Activated CD8-positive, alpha-beta memory T cell treated with anti-CD3 and anti-CD28 coated beads for 1 hour (primary cell): Measurements from ENCODE around the gene RIN1.
"Not testable (repeated sequence)": the region's sequence is repeated elsewhere in the genome, so short reads cannot be mapped to it uniquely, and the experiment has no call there.

ENCODE experiments used
- DNase-seq, 2 donors: peaks; one replicate each; pipeline ENCODE4 v3.0.0-alpha.2; 2020; ENCODE audit warnings: low read depth in 1 of 2; ENCODE audit errors: extremely low read depth in 1 of 2

RIN1 gene

GRCh38 chr11:66361502-66361941, 25.3 kb upstream of the RIN1 start:
- DNase-seq: no peak

GRCh38 chr11:66360406-66361073, 24.3 kb upstream of the RIN1 start:
- no peak for DNase-seq

GRCh38 chr11:66359662-66360087, 23.4 kb upstream of the RIN1 start:
- DNase-seq: no peak

- DNase-seq: not testable (repeated sequence)
Measured at GRCh38 chr11:66350560-66351235, 14.5 kb upstream of the RIN1 start.

DNA sequence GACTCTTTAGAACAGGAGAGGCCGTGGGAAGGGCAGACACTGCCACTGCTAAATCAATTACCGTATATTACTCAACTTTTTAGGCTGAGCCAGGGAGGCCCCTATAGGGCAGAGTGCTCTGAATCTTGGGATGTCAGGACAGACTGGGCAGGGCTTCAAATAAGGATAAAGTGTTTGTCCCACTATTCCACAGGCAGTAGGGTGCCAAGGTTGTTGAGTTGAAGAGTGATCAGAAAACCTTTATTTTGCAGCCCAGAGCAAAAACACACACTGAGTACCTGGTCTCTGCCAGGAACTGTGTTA, 12.8 kb upstream of the RIN1 start:
- no peak for DNase-seq

DNA sequence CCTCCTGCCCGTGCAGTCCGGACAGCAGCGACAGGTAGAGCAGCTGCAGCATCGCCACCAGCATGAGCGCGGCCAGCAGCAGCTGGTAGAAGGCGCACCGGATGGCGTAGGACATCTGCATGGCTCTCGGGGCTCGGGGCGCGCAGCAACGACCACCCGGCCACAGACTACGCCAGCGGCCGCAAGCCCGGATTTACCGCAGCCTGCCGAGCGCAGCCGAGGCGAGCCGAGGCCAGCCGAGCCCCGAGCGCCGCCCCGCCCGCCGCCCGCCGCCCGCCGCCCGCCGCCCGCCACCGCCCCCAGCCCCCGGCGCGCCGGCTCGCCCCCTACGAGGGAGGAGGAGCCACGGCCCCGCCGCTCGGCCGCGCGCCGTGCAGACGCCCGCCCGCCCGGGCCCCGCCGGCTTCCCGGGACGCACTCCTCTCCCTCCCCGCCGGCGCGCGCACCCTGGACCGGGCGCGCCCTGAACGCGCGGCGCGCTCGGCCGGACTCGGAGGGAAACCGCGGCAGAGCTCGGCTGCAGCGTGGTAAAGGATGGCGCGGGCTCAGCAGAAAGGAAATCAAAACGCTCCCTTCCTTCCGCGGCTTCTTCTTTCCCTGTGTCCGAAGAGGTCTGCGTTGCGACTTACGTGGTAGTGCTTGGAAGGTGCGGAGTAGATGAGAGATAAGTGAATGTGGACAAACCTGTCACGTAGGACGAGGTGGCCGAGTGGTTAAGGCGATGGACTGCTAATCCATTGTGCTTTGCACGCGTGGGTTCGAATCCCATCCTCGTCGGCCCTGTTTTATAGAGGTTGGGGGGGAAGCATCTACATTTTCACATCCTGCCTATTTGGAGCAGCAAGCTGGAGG, 11.4 kb upstream of the RIN1 start, which contains the start of gene B4GAT1:
Gene B4GAT1, minus strand, starts transcription at position 205 of the 852 bp plus-strand sequence. Its CDS starts 84 bp downstream, at position 121.
- DNase-seq: peak; percentile 48 to 57

GRCh38 chr11:66346476-66347424, 10.5 kb upstream of the RIN1 start:
- DNase-seq: no peak

DNA sequence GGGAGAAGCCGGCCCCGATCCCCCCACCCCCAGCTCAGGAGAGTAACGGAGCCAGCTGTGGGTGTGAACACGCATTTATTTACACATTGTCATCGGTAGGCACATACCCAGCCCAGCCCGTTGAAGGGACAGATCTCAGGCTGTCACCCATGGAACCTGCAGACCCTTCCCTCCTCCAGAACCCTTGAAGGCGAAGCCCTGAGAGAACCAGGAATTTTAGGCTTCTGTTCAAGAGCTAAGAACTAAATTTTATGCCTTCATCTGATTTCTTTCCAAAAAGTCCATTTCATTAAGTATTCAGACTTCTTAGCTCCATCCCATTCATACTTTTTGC, 9.0 kb upstream of the RIN1 start:
- DNase-seq: no peak

GRCh38 chr11:66344550-66345315, 8.5 kb upstream of the RIN1 start, which contains the start of gene BRMS1:
Gene BRMS1 (minus strand): TSS chr11:66345104. CDS start chr11:66342234, 2,870 bp downstream.
- DNase-seq: peak; percentile 91 to 96

- no peak for DNase-seq
Measured at GRCh38 chr11:66343176-66343575, 6.9 kb upstream of the RIN1 start.

DNA sequence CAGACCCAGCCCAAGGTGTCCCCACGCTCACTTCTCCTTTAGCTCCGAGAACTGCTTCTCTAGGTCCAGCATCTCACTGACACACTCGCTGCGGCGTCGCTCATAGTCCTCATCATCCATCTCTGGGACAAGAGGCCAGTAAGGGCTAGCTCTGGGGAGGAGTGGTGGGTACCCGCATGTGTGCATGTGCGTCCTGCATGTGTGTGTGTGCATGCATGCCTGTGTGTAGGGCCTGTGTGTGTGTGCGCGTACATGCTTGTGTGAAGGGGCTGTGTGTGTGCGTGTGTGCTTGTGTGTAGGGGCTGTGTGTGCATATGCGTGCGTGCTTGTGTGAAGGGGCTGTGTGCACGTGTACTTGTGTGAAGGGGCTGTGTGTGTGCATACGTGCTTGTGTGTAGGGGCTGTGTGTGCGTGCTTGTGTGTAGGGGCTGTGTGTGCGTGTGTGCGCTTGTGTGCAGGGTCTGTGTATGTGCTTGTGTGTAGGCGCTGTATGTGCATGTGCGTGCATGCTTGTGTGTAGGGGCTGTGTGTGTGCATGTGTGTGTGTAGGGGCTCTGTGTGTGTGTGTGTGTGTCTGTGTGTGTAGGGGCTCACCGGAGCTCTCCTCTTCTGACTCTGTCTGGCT, 5.4 kb upstream of the RIN1 start:
- no peak for DNase-seq

DNA sequence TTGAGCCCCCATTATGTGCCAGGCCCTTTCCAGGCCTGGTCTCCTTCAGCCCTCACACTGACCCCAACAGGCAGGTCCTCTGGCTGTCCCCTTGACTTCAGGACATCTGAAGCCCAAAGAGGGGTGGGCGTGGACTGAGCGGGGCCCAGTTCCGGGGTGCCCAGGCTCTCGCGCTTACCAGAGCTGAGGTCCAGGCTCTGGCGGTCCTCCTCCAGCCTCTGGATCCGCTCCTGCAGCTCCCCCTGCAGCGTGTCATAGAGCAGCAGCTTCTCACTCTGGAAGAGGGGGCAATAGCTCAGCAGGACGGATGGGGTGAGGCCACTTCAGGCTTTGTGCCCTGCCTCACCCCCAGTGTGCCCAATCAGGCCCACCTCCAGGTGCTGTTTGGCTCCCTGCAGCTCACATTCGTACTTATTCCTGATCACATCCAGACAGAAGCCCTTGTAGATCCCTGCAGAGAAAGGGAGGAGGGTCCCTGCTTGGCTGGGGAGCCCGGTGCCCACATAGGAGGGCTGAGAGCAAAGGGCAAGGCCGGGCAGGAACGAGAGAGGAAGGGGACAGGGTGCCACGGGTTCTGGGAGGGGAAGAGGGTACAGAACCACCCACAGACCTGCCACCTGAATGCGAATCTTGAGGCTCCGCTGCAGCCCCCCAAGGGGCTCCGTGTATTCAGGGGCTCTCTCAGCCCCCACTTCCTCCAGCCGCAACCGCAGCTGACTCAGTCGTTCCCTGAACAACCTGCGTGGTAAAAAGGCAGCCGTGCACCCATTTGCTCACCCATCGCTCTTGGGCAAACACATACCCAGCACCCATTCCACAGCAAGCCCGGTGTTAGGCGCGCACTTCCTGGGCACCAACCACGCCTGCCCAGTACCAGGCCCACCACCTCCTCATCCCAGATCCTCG, 4.6 kb upstream of the RIN1 start:
- DNase-seq: no peak

DNA sequence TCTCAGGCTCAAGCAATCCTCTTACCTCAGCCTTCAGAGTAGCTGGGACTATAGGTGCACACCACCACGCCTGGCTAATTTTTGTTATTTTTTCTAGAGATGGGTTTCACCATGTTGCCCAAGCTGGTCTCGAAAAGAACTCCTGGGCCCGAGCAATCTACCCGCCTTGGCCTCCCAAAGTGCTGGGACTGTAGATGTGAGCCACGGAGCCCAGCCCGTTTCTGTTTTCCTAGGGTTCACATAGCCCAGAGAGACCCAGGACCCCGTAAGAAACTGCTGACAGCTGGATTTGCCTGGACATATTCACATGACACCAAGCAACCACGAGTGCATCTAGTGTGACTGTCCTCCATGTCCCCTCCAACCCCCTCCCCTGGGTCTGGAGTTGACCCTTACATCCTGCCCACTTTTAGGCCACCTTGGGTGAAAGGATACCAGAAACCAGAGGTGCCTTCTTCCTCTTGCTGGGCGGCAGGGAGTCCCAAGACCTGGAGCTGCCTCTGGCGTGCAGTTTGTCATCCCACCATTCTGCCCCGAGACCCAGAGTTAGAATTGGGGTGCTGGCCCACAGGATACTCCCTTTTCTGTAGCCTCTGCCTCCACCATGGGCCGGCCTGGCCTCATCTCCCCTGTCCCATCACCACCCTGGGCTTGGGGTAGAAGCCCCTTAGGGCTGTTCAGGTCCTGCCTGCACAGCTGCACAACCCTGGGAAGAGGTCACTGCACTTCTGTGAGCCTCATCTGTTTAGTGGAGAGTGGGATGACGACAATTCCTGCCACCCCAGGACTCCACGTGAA, 3.7 kb upstream of the RIN1 start:
- no peak for DNase-seq

- no peak for DNase-seq
Measured at GRCh38 chr11:66339162-66339675, 3.0 kb upstream of the RIN1 start.

- no peak for DNase-seq
Measured at GRCh38 chr11:66338276-66339161, 2.3 kb upstream of the RIN1 start.
